Liver (tissue), 9 donors: ENCODE measurements around the gene TOMM70. TPM values are rescaled to one million over a fixed set of nuclear protein-coding genes. Genes with fewer than 3 reads are reported as not detected.

Source experiments
- DNase-seq: peaks from one replicate; pipeline ENCODE4 v3.0.0-alpha.2; 2017; ENCODE audit warnings: low spot score
- H3K27ac ChIP-seq, 2 donors: one replicate each; pipeline ENCODE4 v1.7.0; 2013; ENCODE audit warnings: inconsistent platforms in 2 of 2, low read length in 2 of 2, control low read depth in 1 of 2, low read depth in 1 of 2, mild to moderate bottlenecking in 1 of 2
- H3K27me3 ChIP-seq, 4 donors: one replicate each; pipeline versions ENCODE4 v1.6.1 to v1.7.0; 2013; ENCODE audit warnings: low read length in 3 of 4, inconsistent platforms in 1 of 4, mild to moderate bottlenecking in 1 of 4, moderate library complexity in 1 of 4; ENCODE audit not compliant: control insufficient read depth in 4 of 4, insufficient read depth in 4 of 4
- H3K36me3 ChIP-seq, 4 donors: one replicate each; pipeline versions ENCODE4 v1.6.1 to v1.7.0; 2013; ENCODE audit warnings: low read length in 3 of 4, mild to moderate bottlenecking in 3 of 4, low read depth in 1 of 4, moderate library complexity in 1 of 4; ENCODE audit not compliant: control insufficient read depth in 4 of 4, insufficient read depth in 3 of 4
- H3K4me1 ChIP-seq, 4 donors: one replicate each; pipeline versions ENCODE4 v1.6.1 to v1.7.0; 2013; ENCODE audit warnings: low read length in 3 of 4, mild to moderate bottlenecking in 3 of 4, moderate library complexity in 1 of 4; ENCODE audit not compliant: control insufficient read depth in 4 of 4, insufficient read depth in 4 of 4
- H3K4me3 ChIP-seq, 3 donors: one replicate each; pipeline versions ENCODE4 v1.6.1 to v1.7.0; 2013; ENCODE audit warnings: low read length in 3 of 3, control low read depth in 1 of 3, low read depth in 1 of 3, mild to moderate bottlenecking in 1 of 3
- H3K9ac ChIP-seq, 2 donors: one replicate each; pipeline ENCODE4 v1.7.0; 2013; ENCODE audit warnings: low read length in 2 of 2, mild to moderate bottlenecking in 2 of 2, moderate library complexity in 2 of 2, control low read depth in 1 of 2, low read depth in 1 of 2
- H3K9me3 ChIP-seq, 4 donors: one replicate each; pipeline versions ENCODE4 v1.6.1 to v1.7.0; 2013; ENCODE audit warnings: low read length in 3 of 4; ENCODE audit not compliant: control insufficient read depth in 4 of 4
- ATF3 ChIP-seq: IDR thresholded peaks from 2 replicates; pipeline ENCODE4 v1.6.1; 2016; ENCODE audit warnings: antibody characterized with exemption
- CTCF ChIP-seq: fragments of 150-350 bp; IDR thresholded peaks from 2 replicates; pipeline ENCODE4 v1.5.1; 2017; ENCODE audit warnings: improper control_type of control experiment, low read depth, low read length; ENCODE audit not compliant: missing input control
- EGR1 ChIP-seq, 2 donors: IDR thresholded peaks; 2 replicates each; pipeline ENCODE4 v1.6.1; 2016 to 2018; ENCODE audit warnings: antibody characterized with exemption in 2 of 2, low read depth in 2 of 2
- FOXA1 ChIP-seq: IDR thresholded peaks from 2 replicates; pipeline ENCODE4 v1.6.1; 2016; ENCODE audit warnings: antibody characterized with exemption
- FOXA2 ChIP-seq: IDR thresholded peaks from 2 replicates; pipeline ENCODE4 v1.6.1; 2016; ENCODE audit warnings: antibody characterized with exemption
- GABPA ChIP-seq, 2 donors: IDR thresholded peaks in 1 of 2; conservative IDR thresholded peaks in 1 of 2; 2 replicates each; pipeline ENCODE4 v1.6.1; 2016; ENCODE audit warnings: antibody characterized with exemption in 2 of 2, mild to moderate bottlenecking in 1 of 2, moderate library complexity in 1 of 2
- HNF4A ChIP-seq, 2 donors: conservative IDR thresholded peaks; 2 replicates each; pipeline ENCODE4 v1.6.1; 2016; ENCODE audit warnings: antibody characterized with exemption in 2 of 2, mild to moderate bottlenecking in 2 of 2
- HNF4G ChIP-seq: IDR thresholded peaks from 2 replicates; pipeline ENCODE4 v1.6.1; 2016; ENCODE audit warnings: antibody characterized with exemption
- JUND ChIP-seq, 2 donors: IDR thresholded peaks; 2 replicates each; pipeline ENCODE4 v1.6.1; 2016; ENCODE audit warnings: antibody characterized with exemption in 2 of 2
- MAX ChIP-seq: IDR thresholded peaks from 2 replicates; pipeline ENCODE4 v1.6.1; 2016; ENCODE audit warnings: antibody characterized with exemption
- NR2F2 ChIP-seq: IDR thresholded peaks from 2 replicates; pipeline ENCODE4 v1.6.1; 2016; ENCODE audit warnings: antibody characterized with exemption
- RAD21 ChIP-seq, 2 donors: IDR thresholded peaks; 2 replicates each; pipeline ENCODE4 v1.6.1; 2016; ENCODE audit warnings: antibody characterized with exemption in 2 of 2, mild to moderate bottlenecking in 2 of 2
- REST ChIP-seq: IDR thresholded peaks from 2 replicates; pipeline ENCODE4 v1.6.1; 2016; ENCODE audit warnings: antibody characterized with exemption, mild to moderate bottlenecking
- RXRA ChIP-seq, 2 donors: IDR thresholded peaks; 2 replicates each; pipeline ENCODE4 v1.6.1; 2017 to 2018; ENCODE audit warnings: antibody characterized with exemption in 2 of 2, mild to moderate bottlenecking in 1 of 2
- SP1 ChIP-seq: IDR thresholded peaks from 2 replicates; pipeline ENCODE4 v1.6.1; 2018; ENCODE audit warnings: antibody characterized with exemption, mild to moderate bottlenecking
- TAF1 ChIP-seq: conservative IDR thresholded peaks from 2 replicates; pipeline ENCODE4 v1.6.1; 2016; ENCODE audit warnings: antibody characterized with exemption, mild to moderate bottlenecking
- YY1 ChIP-seq: IDR thresholded peaks from 2 replicates; pipeline ENCODE4 v1.6.1; 2016; ENCODE audit warnings: antibody characterized with exemption, mild to moderate bottlenecking
- ZBTB33 ChIP-seq: IDR thresholded peaks from 2 replicates; pipeline ENCODE4 v1.6.1; 2016; ENCODE audit warnings: antibody characterized with exemption
- WGBS: extraction: QIAGEN DNeasy Blood & Tissue Kit; methylation state at CpG from one replicate; pipeline ENCODE4 v1.1.7; 2013; 5-methylcytosine and 5-hydroxymethylcytosine counted together
- polyA plus RNA-seq, 2 donors: library from polyadenylated mRNA; stranded (reverse) in 1 of 2; unstranded in 1 of 2; fragments of 200-250 nt in 1 of 2; fragments of >200 nt in 1 of 2; fragmentation: Nextera tagmentation in 1 of 2; extraction: Ambion mirVana in 1 of 2; gene quantifications; one replicate each; pipeline versions ENCODE4 v1.2.1 to v1.2.3, GENCODE V29; 2013 to 2015
- total RNA-seq, 2 donors: library from RNA; depleted of rRNA; stranded (reverse); fragments of >200 nt; gene quantifications; one replicate each; pipeline ENCODE4 v1.2.3, GENCODE V29; 2014
- donor health status: healthy.
- donor health status: healthy.
- donor health status: healthy.
- donor health status: healthy.
- donor health status: healthy.

Gene TOMM70
- total and polyA plus RNA-seq, 4 donors, result 16.7 to 55.8 (median 32.6) TPM

GRCh38 chr3:100335434-100335833 lies 65.5 kb downstream of the TOMM70 start:
- no peak for DNase-seq
- Histone ChIP-seq H3K9ac (peak overlapping the region; percentile 53 to 56), H3K4me1 (peaks cover 11 to 69% (median 55%) of the 10 kb centered on the region in 4 donors), H3K9me3 (no peaks in the 10 kb centered on the region), H3K36me3 (peaks cover 0 to 6% (median 2%) of the 10 kb centered on the region in 4 donors), H3K27ac (peak overlapping the region; percentile 59 to 87), H3K4me3 (peak overlapping the region; percentile 50 to 91 (median 72)), H3K27me3 (no peaks in the 10 kb centered on the region)
- TF ChIP-seq YY1 (no peak), REST (no peak), EGR1 (IDR thresholded peaks at IDR 0.05; ENCODE audit: low read depth in 2 of 2) (no peak), FOXA1 (no peak), JUND (IDR thresholded peaks at IDR 0.05) (no peak), ZBTB33 (no peak), CTCF (no peak), SP1 (no peak), ATF3 (no peak), FOXA2 (no peak), HNF4A (conservative IDR thresholded peaks at IDR 0.05) (no peak), MAX (no peak), RAD21 (IDR thresholded peaks at IDR 0.05) (no peak), HNF4G (no peak), TAF1 (no peak), RXRA (IDR thresholded peaks at IDR 0.05) (no peak), NR2F2 (no peak), GABPA (IDR thresholded peaks at IDR 0.05 in 1 of 2, conservative IDR thresholded peaks at IDR 0.05 in 1 of 2) (no peak)
- 65% methylated on average over 14 of the region's 14 CpGs for WGBS
